IPS DF 6.9 (cell line): ENCODE results near the gene ZC2HC1C.
A peak's percentile ranks its signal among the peaks of the same experiment; 100 is the strongest.
"Not testable (repeated sequence)": the region's sequence is repeated elsewhere in the genome, so short reads cannot be mapped to it uniquely, and the experiment has no call there.

Experiments used
- DNase-seq: peaks from one replicate; pipeline ENCODE4 v3.0.0-alpha.2; 2013; ENCODE audit warnings: low read depth, low spot score
- H3K27ac ChIP-seq: one replicate; pipeline ENCODE4 v1.5.1; 2013; ENCODE audit warnings: low read length, control low read depth
- H3K27me3 ChIP-seq: 2 replicates; pipeline ENCODE4 v1.6.1; 2013; ENCODE audit warnings: mild to moderate bottlenecking, low read length; ENCODE audit not compliant: control insufficient read depth, insufficient read depth
- H3K36me3 ChIP-seq: 2 replicates; pipeline ENCODE4 v1.6.1; 2013; ENCODE audit warnings: low read length; ENCODE audit not compliant: control insufficient read depth, insufficient read depth
- H3K4me1 ChIP-seq: 2 replicates; pipeline ENCODE4 v1.6.1; 2013; ENCODE audit warnings: low read length; ENCODE audit not compliant: control insufficient read depth, insufficient read depth
- H3K4me3 ChIP-seq: 2 replicates; pipeline ENCODE4 v1.5.1; 2013; ENCODE audit warnings: mild to moderate bottlenecking, low read length
- H3K9me3 ChIP-seq: 2 replicates; pipeline ENCODE4 v1.6.1; 2013; ENCODE audit warnings: low read length, inconsistent platforms; ENCODE audit not compliant: control insufficient read depth, insufficient read depth
- WGBS: extraction: QIAGEN DNeasy Blood & Tissue Kit; methylation state at CpG from one replicate; pipeline ENCODE4 v1.1.7; 2013; ENCODE audit warnings: mixed read lengths, missing lambda C conversion rate; ENCODE audit not compliant: insufficient read length, insufficient coverage; 5-methylcytosine and 5-hydroxymethylcytosine counted together

Gene ZC2HC1C

DNA sequence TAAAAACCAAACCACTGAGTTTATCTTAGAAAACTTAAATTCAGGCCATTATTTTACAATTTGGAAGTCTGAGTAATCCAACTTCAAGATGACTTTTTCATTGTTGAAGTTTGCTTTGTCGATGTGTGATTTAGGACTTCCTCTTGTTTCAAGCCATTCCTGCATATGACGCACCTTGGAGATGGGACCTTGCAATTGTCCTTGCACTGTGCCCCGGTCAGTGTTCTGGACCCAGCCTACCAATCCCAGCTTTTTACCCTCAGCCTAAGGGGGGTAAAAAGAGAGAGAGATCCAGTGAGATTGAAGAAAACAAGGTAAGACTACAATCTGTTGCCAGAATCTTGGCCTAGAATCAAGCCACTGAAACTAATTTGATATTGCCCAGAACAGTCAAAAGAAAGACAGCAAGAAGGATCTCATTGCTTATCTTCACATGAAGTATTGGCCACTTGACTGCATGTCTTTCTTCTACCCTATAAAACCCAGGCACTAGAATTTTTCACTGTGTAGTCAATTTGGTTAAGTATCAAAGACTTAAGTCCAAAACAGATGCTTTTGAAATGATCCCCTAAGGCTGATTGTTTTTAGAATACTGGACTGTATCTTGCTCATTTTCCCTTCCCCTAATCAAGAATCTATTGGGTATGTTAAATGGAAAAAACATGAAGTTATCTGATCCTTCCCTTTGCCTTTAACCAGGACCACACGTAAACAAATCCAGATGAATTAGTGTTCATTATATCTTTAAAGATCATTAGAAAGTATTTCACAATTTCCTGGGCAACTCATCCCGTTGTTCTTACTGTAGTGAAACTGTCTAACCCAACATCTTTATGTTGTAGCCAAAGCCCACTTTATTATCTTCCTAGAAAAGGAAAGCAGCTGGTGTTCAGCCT is 15.8 kb upstream of the ZC2HC1C start:
- no peak for DNase-seq
- Histone ChIP-seq H3K9me3 (no peaks in the 10 kb centered on the region), H3K27me3 (no peaks in the 10 kb centered on the region), H3K4me3 (no peak overlapping the region), H3K27ac (no peak overlapping the region), H3K36me3 (no peaks in the 10 kb centered on the region), H3K4me1 (no peaks in the 10 kb centered on the region)
- WGBS = no CpG with 5 or more reads among the region's 5 CpGs

DNA sequence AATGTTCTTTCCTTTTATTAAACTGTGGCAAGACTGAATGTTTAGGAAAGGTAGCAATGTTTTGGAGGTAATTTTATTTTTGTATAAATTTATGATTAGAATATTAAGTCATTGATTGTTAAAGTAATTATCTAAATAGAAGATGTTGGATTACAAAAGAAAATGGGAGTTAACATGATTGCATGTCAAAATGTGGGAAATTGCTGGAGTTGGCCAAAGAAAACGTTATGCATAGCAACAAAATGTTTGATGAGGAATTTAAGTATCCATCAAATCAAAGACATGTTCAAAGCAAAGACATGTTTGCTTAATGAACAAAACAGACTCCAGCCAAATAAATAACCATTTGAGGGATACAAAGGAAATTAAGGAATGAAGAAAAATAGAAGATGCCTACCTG is 15.0 kb upstream of the ZC2HC1C start:
- no peak for DNase-seq
- no CpG with 5 or more reads among the region's 1 CpG for WGBS
- Histone ChIP-seq H3K36me3 (no peaks in the 10 kb centered on the region), H3K9me3 (no peaks in the 10 kb centered on the region), H3K27ac (no peak overlapping the region), H3K4me1 (no peaks in the 10 kb centered on the region), H3K27me3 (no peaks in the 10 kb centered on the region), H3K4me3 (no peak overlapping the region)

DNA sequence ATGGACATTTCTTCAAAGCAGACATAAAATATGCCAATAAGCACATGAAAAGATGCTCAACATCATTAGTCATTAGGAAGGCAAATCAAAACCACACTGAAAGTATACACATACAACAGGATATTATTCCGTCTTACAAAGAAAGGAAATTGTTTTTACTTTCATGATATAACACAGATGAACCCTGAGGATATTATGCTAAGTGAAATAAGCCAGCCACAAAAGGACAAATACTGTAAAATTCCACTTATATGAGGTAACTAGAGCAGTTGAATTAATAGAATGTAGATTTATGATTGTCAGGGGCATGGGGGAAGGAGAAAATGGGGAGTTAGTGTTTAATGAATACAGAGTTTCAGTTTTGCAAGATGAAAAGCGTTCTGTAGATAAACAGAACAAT is 9.8 kb upstream of the ZC2HC1C start:
- no peaks in the 10 kb centered on the region; the same call in 1 of the 2 replicates for H3K36me3 ChIP-seq
- H3K4me1 ChIP-seq = no peaks in the 10 kb centered on the region
- no CpG with 5 or more reads among the region's 2 CpGs for WGBS
- no peak overlapping the region for H3K4me3 ChIP-seq
- no peak overlapping the region for H3K27ac ChIP-seq
- H3K27me3 ChIP-seq = no peaks in the 10 kb centered on the region
- no peaks in the 10 kb centered on the region for H3K9me3 ChIP-seq
- DNase-seq = no peak

DNA sequence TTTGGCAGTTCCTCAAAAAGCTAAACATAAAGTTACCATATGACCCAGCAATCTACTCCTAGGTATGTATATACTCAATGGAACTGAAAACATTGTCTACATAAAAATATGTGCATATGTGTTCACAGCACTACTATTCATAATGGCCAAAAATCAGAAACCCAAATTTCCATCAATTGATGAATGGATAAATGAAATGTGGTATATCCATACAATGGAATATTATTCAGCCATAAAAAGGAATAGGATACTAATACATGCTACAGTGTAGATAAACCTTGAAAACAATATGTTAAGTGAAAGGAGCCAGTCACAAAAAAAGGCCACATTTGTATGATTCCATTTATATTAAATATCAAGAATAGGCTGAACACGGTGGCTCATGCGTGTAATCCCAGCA is 9.0 kb upstream of the ZC2HC1C start:
- H3K4me3 ChIP-seq = no peak overlapping the region
- no peaks in the 10 kb centered on the region; the same call in 1 of the 2 replicates for H3K36me3 ChIP-seq
- no peak overlapping the region for H3K27ac ChIP-seq
- no CpG with 5 or more reads among the region's 2 CpGs for WGBS
- H3K4me1 ChIP-seq = no peaks in the 10 kb centered on the region
- no peaks in the 10 kb centered on the region for H3K27me3 ChIP-seq
- H3K9me3 ChIP-seq = no peaks in the 10 kb centered on the region
- DNase-seq = no peak

DNA sequence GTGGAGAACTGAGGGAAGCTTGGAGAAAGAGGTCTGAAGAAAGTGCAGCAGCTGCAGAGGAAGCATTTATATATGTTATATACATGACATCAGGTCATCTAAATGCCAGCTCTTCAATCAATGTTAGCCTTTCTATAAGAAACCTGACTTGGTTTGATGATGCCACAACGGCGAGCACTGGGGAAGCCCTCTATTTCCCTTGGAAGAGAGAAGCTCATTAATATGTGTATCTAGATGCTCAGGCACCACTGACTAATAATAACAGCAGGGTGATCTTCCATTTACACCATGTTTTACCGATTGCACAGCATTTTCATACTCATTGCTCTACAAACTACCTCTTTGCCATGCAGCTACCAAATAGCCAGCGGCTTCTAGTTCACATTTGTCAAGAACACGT is 6.4 kb upstream of the ZC2HC1C start:
- Histone ChIP-seq H3K36me3 (no peaks in the 10 kb centered on the region; the same call in 1 of the 2 replicates), H3K27ac (no peak overlapping the region), H3K27me3 (no peaks in the 10 kb centered on the region), H3K9me3 (no peaks in the 10 kb centered on the region), H3K4me3 (peak overlapping the region; percentile 62; the same call in 1 of the 2 replicates), H3K4me1 (no peaks in the 10 kb centered on the region)
- no CpG with 5 or more reads among the region's 5 CpGs for WGBS
- DNase-seq = no peak

DNA sequence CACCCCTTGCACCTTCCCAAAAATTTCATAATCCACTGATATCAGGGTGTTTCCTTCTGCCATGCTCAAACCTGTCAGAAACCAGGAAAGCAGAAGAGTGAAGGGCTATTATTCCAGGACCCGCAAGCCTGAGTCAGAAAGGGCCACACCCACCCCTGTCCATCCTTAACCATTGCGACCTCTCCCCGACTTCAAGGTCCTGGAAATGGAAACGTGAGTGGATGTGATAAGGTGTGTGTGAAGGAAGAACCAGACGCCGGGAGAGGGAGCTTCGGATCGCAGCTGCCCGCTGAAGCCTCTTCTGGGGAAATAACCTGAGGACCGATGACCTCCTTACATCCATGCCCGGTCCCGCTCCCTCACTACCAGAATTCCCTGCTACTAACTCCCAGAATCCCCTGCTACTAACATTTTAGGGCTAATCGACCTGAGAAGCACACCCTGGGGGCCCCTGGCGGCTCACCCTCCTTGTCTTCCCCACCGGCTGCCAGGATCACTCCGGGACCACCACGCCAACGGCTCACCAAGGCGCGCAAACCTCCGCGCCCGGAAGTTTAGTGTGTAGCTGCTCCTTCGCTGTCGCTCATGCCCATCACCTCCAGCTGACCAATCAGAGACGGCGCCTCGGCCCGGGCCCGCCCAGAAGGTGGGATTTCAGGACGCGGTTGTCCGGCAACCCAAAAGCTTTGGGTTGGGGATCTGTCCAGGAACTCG is 5.8 kb upstream of the ZC2HC1C start, which contains the start of gene ACYP1:
TSS of gene ACYP1 (minus strand) at position 534 of the 714 bp plus-strand sequence. CDS start at position 63, 471 bp downstream.
- H3K4me1 ChIP-seq = no peaks in the 10 kb centered on the region
- H3K36me3 ChIP-seq = no peaks in the 10 kb centered on the region; the same call in 1 of the 2 replicates
- no peaks in the 10 kb centered on the region for H3K9me3 ChIP-seq
- peak; percentile 74 for DNase-seq
- no CpG with 5 or more reads among the region's 34 CpGs for WGBS
- peak within 1 kb of the TSS; percentile 62; the same call in 1 of the 2 replicates for H3K4me3 ChIP-seq
- no peak within 1 kb of the TSS for H3K27ac ChIP-seq
- H3K27me3 ChIP-seq = no peaks in the 10 kb centered on the region

DNA sequence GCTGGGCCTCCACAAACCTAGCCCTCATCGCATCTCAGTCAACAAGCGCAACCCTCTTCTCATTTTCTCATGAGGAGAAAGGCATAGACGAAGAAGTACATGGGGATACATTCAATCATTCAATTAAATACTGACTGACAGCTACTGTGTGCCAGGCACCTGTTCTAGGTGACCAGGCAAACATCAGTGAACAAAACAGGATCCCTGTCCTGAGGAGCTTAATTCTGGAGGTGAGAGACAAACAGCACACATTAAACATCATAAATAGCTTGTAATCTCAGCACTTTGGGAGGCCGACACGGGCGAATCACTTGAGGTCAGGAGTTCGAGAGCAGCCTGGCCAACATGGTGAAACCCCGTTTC is 5.3 kb upstream of the ZC2HC1C start:
- Histone ChIP-seq H3K9me3 (no peaks in the 10 kb centered on the region), H3K27ac (no peak overlapping the region), H3K4me3 (no peak overlapping the region), H3K27me3 (no peaks in the 10 kb centered on the region), H3K36me3 (no peaks in the 10 kb centered on the region; the same call in 1 of the 2 replicates), H3K4me1 (no peaks in the 10 kb centered on the region)
- WGBS = no CpG with 5 or more reads among the region's 8 CpGs
- no peak for DNase-seq

DNA sequence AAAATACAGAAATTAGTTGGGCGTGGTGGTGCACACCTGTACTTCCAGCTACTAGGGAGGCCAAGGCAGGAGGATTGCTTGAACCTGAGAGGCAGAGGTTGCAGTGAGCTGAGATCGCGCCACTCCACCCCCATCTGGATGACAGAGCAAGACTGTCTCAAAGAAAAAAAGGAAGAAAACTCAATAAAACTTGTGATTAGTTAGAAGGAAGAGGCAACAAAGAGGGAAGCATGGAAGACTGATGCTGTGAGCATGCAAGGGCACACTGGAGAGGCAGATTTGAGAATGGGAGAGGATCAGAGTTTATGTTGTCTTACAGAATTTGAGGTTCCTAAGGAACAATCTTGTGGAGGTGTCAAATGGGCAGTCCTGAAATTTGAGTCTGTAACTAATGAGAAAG is 2.8 kb upstream of the ZC2HC1C start:
- H3K9me3 ChIP-seq = no peaks in the 10 kb centered on the region
- H3K4me1 ChIP-seq = no peaks in the 10 kb centered on the region; the same call in 1 of the 2 replicates
- no peaks in the 10 kb centered on the region for H3K36me3 ChIP-seq
- H3K27ac ChIP-seq = no peak overlapping the region
- no peak overlapping the region for H3K4me3 ChIP-seq
- DNase-seq = no peak
- no peaks in the 10 kb centered on the region for H3K27me3 ChIP-seq
- no CpG with 5 or more reads among the region's 3 CpGs for WGBS

DNA sequence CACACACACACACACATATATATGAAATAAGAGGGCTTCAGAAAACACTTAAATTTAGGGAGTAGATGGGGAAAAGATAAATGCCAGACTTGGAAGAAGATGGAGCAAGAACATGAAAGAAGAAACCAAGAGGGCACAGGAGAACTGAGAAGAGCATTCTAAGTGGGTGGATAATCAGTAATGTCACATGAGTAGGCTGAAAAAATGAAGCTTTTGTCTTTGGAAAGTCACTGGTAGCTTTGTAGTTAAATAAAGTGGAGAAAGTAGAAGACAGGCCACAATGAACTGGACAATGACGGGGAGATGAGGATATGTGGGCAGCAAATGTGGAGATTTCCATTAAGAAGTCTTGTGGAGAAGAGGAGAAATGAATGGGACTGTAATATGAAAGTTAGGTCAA is 2.2 kb upstream of the ZC2HC1C start:
- Histone ChIP-seq H3K27me3 (no peaks in the 10 kb centered on the region), H3K9me3 (no peaks in the 10 kb centered on the region), H3K4me3 (no peak overlapping the region), H3K27ac (no peak overlapping the region), H3K36me3 (no peaks in the 10 kb centered on the region), H3K4me1 (no peaks in the 10 kb centered on the region; the same call in 1 of the 2 replicates)
- no peak for DNase-seq
- WGBS = no CpG with 5 or more reads among the region's 1 CpG

DNA sequence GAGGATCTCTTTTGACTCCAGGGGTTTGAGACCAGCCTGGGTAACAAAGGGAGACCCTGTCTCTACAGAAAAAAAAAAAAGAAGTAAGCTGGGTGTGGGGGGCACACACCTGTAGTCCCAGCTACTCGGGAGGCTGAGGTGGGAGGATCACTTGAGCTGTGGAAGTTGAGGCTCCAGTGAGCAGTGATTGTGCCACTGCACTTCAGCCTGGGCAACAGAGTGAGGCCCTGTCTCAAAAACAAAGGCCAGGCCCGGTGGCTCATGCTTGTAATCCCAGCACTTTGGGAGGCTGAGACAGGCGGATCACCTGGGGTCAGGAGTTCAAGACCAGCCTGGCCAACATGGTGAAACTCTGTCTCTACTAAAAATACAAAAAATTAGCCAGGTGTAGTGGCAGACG is 1.7 kb upstream of the ZC2HC1C start:
- H3K4me1 ChIP-seq, H3K9me3 ChIP-seq, H3K27ac ChIP-seq, DNase-seq, H3K4me3 ChIP-seq, H3K27me3 ChIP-seq, H3K36me3 ChIP-seq: not testable (repeated sequence)
- no CpG with 5 or more reads among the region's 4 CpGs for WGBS
